ENCODE measurements around the gene ZFP91.

DNA sequence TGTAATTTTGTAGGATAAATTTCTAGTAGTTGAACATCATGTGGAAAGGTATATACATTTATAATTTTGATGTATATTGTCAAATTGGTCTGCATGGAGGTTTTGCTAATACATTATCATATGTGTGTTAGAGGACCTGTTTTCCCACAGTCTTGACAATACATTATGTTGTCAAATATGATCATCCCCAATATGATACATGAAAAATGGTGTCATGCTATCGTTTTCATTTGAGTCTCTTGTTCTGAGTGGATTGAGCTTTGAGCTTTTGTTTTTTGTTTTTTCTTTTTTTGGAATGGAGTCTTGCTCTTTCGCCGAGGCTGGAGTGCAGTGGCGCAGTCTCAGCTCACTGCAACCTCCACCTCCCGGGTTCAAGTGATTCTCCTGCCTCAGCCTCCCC is 29.5 kb downstream of the ZFP91 start:
- TF ChIP-seq, protein P1, sequence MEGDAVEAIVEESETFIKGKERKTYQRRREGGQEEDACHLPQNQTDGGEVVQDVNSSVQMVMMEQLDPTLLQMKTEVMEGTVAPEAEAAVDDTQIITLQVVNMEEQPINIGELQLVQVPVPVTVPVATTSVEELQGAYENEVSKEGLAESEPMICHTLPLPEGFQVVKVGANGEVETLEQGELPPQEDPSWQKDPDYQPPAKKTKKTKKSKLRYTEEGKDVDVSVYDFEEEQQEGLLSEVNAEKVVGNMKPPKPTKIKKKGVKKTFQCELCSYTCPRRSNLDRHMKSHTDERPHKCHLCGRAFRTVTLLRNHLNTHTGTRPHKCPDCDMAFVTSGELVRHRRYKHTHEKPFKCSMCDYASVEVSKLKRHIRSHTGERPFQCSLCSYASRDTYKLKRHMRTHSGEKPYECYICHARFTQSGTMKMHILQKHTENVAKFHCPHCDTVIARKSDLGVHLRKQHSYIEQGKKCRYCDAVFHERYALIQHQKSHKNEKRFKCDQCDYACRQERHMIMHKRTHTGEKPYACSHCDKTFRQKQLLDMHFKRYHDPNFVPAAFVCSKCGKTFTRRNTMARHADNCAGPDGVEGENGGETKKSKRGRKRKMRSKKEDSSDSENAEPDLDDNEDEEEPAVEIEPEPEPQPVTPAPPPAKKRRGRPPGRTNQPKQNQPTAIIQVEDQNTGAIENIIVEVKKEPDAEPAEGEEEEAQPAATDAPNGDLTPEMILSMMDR (IDR thresholded peaks at IDR 0.05; ENCODE audit: insufficient read depth, low read length): no peak
- TF ChIP-seq POLR2AphosphoS5 (IDR thresholded peaks at IDR 0.05; ENCODE audit: low read depth): no peak
- no peak for TF ChIP-seq GABPA (IDR thresholded peaks at IDR 0.05; ENCODE audit: low read depth)
- TF ChIP-seq, protein P2, sequence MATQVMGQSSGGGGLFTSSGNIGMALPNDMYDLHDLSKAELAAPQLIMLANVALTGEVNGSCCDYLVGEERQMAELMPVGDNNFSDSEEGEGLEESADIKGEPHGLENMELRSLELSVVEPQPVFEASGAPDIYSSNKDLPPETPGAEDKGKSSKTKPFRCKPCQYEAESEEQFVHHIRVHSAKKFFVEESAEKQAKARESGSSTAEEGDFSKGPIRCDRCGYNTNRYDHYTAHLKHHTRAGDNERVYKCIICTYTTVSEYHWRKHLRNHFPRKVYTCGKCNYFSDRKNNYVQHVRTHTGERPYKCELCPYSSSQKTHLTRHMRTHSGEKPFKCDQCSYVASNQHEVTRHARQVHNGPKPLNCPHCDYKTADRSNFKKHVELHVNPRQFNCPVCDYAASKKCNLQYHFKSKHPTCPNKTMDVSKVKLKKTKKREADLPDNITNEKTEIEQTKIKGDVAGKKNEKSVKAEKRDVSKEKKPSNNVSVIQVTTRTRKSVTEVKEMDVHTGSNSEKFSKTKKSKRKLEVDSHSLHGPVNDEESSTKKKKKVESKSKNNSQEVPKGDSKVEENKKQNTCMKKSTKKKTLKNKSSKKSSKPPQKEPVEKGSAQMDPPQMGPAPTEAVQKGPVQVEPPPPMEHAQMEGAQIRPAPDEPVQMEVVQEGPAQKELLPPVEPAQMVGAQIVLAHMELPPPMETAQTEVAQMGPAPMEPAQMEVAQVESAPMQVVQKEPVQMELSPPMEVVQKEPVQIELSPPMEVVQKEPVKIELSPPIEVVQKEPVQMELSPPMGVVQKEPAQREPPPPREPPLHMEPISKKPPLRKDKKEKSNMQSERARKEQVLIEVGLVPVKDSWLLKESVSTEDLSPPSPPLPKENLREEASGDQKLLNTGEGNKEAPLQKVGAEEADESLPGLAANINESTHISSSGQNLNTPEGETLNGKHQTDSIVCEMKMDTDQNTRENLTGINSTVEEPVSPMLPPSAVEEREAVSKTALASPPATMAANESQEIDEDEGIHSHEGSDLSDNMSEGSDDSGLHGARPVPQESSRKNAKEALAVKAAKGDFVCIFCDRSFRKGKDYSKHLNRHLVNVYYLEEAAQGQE (IDR thresholded peaks at IDR 0.05; ENCODE audit: insufficient replicate concordance, low read depth): no peak

Data from HL-60 (cell line).